Natural killer cell treated with Interleukin-12 subunit alpha and Interleukin-12 subunit beta and Interleukin-15 and Interleukin-18, amount 100 ng/mL, for 72 hours (primary cell): ENCODE measurements around the gene TSPAN1. TPM values are rescaled to one million over a fixed set of nuclear protein-coding genes. Genes with fewer than 3 reads are reported as not detected.
"Not testable (repeated sequence)": the region's sequence is repeated elsewhere in the genome, so short reads cannot be mapped to it uniquely, and the experiment has no call there.

Experiments used
- ATAC-seq, 2 donors: fragments of 150-1000 bp; cut with Tn5 transposase in 1 of 2; sonication (Bioruptor Pico), chemical (Tn5 transposase) in 1 of 2; 2 replicates each; pipeline ENCODE4 v1.10.0; 2021
- DNase-seq: peaks from one replicate; pipeline ENCODE4 v3.0.0; 2022; ENCODE audit warnings: low spot score
- H3K27ac Mint-ChIP-seq, 2 donors: 1 replicate in 1 of 2; 2 replicates in 1 of 2; pipeline ENCODE4 v1.8.0; 2022; ENCODE audit warnings: mixed read lengths in 2 of 2, mild to moderate bottlenecking in 1 of 2, moderate library complexity in 1 of 2
- H3K27me3 Mint-ChIP-seq, 2 donors: 1 replicate in 1 of 2; 2 replicates in 1 of 2; pipeline ENCODE4 v1.8.0; 2022; ENCODE audit warnings: mixed read lengths in 2 of 2
- H3K36me3 Mint-ChIP-seq: one replicate; pipeline ENCODE4 v1.8.0; 2022; ENCODE audit warnings: mixed read lengths
- H3K4me1 Mint-ChIP-seq, 2 donors: 1 replicate in 1 of 2; 2 replicates in 1 of 2; pipeline ENCODE4 v1.8.0; 2022; ENCODE audit warnings: low read depth in 2 of 2, mixed read lengths in 2 of 2, mild to moderate bottlenecking in 1 of 2
- H3K4me3 Mint-ChIP-seq: one replicate; pipeline ENCODE4 v1.8.0; 2022; ENCODE audit warnings: mixed read lengths
- H3K9me3 Mint-ChIP-seq: 2 replicates; pipeline ENCODE4 v1.8.0; 2022; ENCODE audit warnings: mixed read lengths
- total RNA-seq, 2 donors: library from RNA; stranded (reverse); gene quantifications; one replicate each; pipeline ENCODE4 v1.2.3, GENCODE V29; 2022

Gene TSPAN1
- total RNA-seq, 2 donors from 2014 or later, result not detected

GRCh38 chr1:46223472-46223943, 48.6 kb downstream of the TSPAN1 start:
- H3K27ac Mint-ChIP-seq, result no peak overlapping the region
- no peak overlapping the region for H3K4me3 Mint-ChIP-seq
- H3K9me3 Mint-ChIP-seq, result no peaks in the 10 kb centered on the region
- H3K4me1 Mint-ChIP-seq, result peaks cover 0 to 3% of the 10 kb centered on the region in 2 donors
- DNase-seq, result peak; percentile 70
- no peaks in the 10 kb centered on the region for H3K36me3 Mint-ChIP-seq
- H3K27me3 Mint-ChIP-seq, result no peaks in the 10 kb centered on the region
- peak; percentile 79 to 85 for ATAC-seq

- H3K4me3 Mint-ChIP-seq, result no peak overlapping the region
- no peaks in the 10 kb centered on the region for H3K36me3 Mint-ChIP-seq
- no peaks in the 10 kb centered on the region for H3K27me3 Mint-ChIP-seq
- H3K9me3 Mint-ChIP-seq, result no peaks in the 10 kb centered on the region
- ATAC-seq (no peak), DNase-seq (no peak)
- H3K4me1 Mint-ChIP-seq, result peaks cover 0 to 3% of the 10 kb centered on the region in 2 donors
- no peak overlapping the region for H3K27ac Mint-ChIP-seq
Observed at GRCh38 chr1:46224966-46225365, 50.1 kb downstream of the TSPAN1 start.

- DNase-seq, H3K27me3 Mint-ChIP-seq, H3K4me1 Mint-ChIP-seq, ATAC-seq, H3K27ac Mint-ChIP-seq, H3K9me3 Mint-ChIP-seq, H3K4me3 Mint-ChIP-seq, H3K36me3 Mint-ChIP-seq: not testable (repeated sequence)
Observed at GRCh38 chr1:46231231-46231630, 56.3 kb downstream of the TSPAN1 start.

Other genes with a start within 250 kb of the TSPAN1 start
- 1 to 10 TPM; 3.3 to 7.4 TPM for gene PIK3R3, start 42.5 kb upstream of the TSPAN1 start, total RNA-seq
- not detected for gene P3R3URF, start 1.4 kb downstream of the TSPAN1 start, total RNA-seq
- 10 to 100 TPM; 46.7 to 61.7 TPM for gene POMGNT1, start 23.3 kb downstream of the TSPAN1 start, total RNA-seq
- gene LURAP1, start 28.2 kb downstream of the TSPAN1 start, total RNA-seq, result not detected
- 10 to 100 TPM; 23.3 to 87.5 TPM for gene RAD54L, start 72.7 kb downstream of the TSPAN1 start, total RNA-seq
- gene LRRC41, start 128.5 kb downstream of the TSPAN1 start, total RNA-seq, result 10 to 100 TPM; 43.2 to 45.5 TPM
- gene UQCRH, start 128.6 kb downstream of the TSPAN1 start, total RNA-seq, result 100 to 1,000 TPM; 236 to 253 TPM
- 10 to 100 TPM; 24.0 to 43.8 TPM for gene NSUN4, start 165.7 kb downstream of the TSPAN1 start, total RNA-seq
- 1 to 10 TPM; 4.1 to 6.6 TPM for gene FAAH, start 219.2 kb downstream of the TSPAN1 start, total RNA-seq